CD4-positive, alpha-beta T cell treated with Interleukin-6 at 100 ng/mL for 8 hours (primary cell): ENCODE results near the gene BMERB1.

ENCODE experiments used
- DNase-seq: peaks from one replicate; pipeline ENCODE4 v3.0.0-alpha.2; 2020; ENCODE audit warnings: mixed read lengths, low spot score

The BMERB1 gene

GRCh38 chr16:15613676-15614075, 179.3 kb downstream of the BMERB1 start:
- DNase-seq = no peak

DNA sequence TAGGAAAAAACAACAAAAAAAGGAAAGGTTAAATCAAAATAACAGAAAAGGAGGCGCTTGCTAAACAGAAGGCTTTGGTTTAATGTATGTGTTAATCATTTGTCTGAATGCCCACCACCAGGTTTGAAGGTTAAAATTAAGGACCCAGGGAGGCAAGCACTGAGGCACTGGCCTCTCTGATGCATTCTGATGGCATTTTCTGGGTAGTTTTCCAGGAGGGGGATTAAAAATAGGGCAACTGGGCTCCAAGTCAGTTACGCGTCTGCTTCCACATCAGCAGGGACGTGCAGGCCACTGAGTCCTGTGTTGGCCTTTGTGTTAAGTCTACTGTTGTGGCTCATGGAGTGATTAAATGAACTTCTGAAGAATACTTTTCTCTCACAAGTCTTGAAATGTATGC, 181.6 kb downstream of the BMERB1 start:
- no peak for DNase-seq

DNA sequence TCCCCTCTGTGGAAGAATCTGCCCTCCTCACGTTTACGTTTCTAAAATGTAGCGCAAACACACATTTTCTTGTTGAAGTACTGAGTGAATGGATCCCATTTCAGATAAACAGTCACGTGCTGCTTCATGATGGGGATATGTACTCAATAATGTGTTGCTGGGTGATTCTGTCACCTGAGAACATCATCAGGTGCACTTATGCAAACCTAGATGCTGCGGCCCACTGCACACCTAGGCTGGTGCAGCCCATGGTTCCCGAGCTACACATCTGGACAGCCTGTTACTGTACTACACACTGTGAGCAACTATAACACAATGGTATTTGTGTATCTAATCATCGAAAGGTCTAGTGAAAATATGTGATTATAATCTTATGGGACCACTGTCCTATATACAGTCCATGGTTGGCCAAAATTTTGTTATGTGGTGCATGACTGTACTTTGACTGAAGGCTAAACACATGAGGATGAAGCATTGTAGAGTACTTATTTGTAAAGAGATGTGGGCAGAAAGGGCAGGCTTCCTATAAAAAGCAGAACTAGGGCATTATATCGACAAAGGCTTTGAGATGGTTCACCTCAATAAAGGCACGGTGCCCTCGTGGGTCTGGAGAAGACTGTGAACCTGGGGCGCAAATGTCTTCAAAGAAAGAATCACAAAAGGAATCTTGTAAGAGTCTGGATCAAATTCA, 182.2 kb downstream of the BMERB1 start:
- DNase-seq = no peak

DNA sequence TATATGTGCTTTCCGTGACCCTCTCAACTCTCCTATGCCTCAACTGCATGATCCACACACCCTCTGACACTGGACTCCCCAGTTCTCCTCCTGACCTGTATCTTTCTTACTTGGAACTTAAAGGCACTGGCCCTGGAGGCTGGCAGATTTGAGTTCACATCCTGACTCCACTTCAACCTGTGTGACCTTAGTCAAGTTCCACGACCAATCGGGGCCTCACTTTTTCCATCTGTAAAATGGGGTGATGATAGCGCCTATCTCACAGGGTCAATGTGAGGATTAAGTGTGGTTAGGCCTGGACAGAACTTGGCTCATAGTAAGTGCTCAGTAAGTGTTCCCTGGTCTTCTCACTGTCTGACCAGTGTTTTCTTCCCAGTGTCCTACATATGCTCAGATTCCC, 183.5 kb downstream of the BMERB1 start:
- DNase-seq = no peak

DNA sequence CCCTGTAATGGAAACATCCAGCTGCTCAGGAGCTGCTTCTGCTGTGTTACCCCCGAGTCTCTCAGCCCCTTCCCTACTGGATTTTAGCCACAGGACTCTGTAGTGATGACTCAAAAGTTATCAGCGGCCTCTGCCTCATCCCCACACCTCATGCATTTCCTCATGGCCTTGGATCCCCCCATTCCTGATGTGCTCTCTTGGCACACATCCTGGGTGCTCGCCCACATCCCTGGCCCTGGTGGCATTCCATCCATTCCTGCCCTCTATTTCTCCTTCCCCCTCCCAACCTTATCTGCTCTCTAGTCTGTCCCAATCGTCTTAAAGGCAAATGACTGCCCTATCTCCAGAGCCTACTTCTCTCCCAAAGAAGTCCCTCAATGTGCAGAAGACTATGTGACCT, 184.0 kb downstream of the BMERB1 start:
- no peak for DNase-seq

DNA sequence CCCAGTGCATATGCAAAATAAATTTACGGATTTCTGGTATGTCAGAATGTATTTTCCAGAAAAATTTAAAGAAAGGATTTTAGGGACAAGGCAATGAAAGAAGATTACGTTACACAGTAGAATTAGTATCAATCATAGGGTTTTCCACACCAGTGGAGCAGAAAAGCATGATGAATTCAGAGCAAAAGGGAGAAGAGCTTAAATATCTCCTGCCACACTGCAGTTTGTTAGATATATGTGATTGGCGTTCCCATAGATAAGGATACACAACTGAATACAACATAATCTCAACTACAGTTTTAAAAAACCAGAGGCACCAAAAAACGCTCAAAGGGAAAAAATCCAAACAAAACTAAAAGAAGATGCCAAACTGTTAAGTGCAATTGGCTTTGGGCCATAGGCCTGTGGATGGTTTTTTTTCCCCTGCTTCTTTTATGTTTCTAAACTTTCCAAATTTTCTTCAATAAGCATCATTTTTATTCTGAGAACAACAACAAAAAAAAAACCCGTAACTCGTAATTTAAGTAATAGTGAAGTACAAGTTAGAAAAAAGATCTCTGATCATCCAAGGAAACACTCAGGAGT, 186.3 kb downstream of the BMERB1 start:
- no peak for DNase-seq

DNA sequence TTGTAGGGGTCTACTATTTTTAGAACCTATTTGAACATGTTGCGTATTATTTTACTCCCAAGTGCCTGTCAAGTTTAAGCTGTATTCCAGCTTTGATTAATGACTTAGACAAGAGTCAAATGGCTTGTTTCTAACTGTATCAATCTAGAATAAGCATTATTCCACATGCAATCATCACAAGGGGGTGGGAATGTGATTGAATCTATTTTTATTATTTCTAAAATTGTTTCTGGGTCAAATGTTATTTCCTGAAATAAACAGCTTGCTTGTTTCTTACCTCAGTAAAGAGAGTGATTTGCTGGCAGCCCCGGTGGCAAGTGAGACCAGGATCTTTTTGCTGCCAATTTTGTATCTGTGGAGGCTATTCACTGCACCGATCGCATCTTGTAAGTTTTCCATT, 187.1 kb downstream of the BMERB1 start:
- no peak for DNase-seq

DNA sequence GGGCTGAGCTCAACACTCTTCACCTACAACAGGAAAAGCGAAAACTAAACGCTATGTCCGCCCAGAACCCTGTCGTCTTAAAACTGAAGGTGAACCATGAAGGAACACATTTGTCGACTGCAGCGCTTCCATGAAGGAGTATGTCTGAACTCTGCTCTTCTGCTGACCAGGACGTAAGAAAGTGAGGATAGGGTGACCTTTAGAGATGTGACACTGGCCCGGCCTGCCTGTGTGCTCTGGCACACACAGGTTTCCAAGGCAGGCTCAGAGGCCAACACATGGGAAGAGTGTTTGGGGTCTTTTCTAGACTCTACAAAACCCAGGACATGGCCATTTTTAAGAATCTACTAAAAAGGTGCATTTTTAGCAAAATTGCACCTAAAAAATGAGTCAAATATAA, 187.5 kb downstream of the BMERB1 start:
- DNase-seq = no peak

DNA sequence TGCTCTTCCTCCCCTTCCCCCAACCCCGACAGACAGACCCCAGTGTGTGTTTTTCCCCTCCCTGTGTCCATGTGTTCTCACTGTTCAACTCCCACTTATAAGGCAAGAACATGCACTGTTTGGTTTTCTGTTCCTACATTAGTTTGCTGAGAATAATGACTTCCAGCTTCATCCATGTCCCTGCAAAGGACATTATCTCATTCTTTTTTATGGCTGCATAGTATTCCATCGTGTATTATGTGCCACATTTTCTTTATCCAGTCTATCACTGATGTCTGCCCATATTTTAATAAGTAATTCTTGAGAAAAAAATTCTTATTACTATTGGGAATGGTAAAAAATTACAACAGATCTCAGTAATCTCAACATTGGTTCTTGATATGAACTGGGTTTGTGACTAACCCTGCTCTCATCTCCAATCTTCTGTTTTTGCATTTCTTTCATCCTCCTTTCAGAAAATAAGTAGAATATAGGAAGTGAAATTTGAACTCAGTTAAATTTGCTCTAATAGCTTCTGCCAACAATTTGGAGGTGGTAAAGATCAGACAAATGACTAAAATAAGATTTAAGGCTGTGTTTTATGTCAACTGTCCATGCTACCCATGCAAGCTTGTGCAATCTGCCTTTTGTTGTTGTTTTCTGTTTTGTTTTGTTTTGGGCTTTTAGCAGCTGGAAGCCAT, 197.5 kb downstream of the BMERB1 start:
- no peak for DNase-seq

GRCh38 chr16:15635926-15636325, 201.5 kb downstream of the BMERB1 start:
- no peak for DNase-seq

DNA sequence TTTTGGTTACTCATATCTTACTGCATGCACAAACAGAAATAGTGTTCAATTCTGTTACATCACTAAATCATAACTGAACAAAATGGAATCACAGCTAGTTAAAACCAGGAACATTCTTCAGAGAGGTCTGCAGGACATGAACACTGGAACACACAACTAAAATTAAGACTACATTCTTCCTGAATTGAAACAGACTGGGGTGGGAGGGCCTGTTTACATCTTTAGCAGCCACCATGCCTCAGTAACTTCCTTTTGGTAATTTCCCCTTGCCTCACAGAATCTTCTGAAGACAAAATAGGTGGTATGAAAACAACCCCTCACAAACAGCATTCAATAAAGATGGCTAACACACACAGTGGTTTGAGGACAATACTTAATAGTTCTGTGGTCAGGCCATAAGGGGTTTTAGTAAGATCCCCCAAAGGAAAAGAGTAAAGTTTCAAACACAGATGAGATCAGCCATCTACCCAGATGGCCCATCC, 202.0 kb downstream of the BMERB1 start:
- DNase-seq = peak; percentile 47
